Right lobe of liver (tissue), 4 donors: Measurements from ENCODE around the gene MX2.

Experiments used
- POLR2A ChIP-seq: fragments of 450-650 bp; IDR thresholded peaks from one replicate; pipeline ENCODE4 v1.6.1; 2017; ENCODE audit warnings: antibody characterized with exemption, mild to moderate bottlenecking
- TF ChIP-seq, protein P1 (sequence below), 4 donors: fragments of 200-600 bp in 3 of 4; fragments of 450-650 bp in 1 of 4; IDR thresholded peaks; one replicate each; pipeline versions ENCODE4 v1.5.1 to v1.8.0; 2016 to 2022; ENCODE audit warnings: antibody characterized with exemption in 4 of 4, mild to moderate bottlenecking in 2 of 4
- donor health status: DM: no; HTN: no; CAD: no.
- donor health status: DM: no; HTN: no; CAD: no.
- donor health status: DM: no; HTN: yes; CAD: no.

DNA sequence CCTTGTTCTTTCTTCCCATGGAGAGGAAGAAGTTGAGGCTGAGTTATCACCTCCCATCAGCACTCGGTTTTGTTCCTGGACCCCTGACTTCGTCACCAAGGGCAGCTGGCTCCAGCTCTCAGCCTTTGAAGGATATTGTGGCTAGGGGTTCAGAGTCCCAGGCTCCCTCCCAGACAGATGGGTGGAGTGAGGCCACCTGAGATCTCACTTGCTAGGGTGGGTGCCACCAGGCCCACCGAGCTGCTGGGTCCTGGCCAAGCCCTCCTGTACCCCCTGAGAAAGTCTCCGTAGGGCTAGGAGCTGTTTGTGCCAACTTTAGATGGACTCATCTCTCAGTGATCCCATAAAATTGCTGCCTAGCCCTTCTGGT, 6.9 kb downstream of the MX2 start:
- TF ChIP-seq, protein P1, sequence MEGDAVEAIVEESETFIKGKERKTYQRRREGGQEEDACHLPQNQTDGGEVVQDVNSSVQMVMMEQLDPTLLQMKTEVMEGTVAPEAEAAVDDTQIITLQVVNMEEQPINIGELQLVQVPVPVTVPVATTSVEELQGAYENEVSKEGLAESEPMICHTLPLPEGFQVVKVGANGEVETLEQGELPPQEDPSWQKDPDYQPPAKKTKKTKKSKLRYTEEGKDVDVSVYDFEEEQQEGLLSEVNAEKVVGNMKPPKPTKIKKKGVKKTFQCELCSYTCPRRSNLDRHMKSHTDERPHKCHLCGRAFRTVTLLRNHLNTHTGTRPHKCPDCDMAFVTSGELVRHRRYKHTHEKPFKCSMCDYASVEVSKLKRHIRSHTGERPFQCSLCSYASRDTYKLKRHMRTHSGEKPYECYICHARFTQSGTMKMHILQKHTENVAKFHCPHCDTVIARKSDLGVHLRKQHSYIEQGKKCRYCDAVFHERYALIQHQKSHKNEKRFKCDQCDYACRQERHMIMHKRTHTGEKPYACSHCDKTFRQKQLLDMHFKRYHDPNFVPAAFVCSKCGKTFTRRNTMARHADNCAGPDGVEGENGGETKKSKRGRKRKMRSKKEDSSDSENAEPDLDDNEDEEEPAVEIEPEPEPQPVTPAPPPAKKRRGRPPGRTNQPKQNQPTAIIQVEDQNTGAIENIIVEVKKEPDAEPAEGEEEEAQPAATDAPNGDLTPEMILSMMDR (IDR thresholded peaks at IDR 0.05): no peak
- no peak for TF ChIP-seq POLR2A
